HUES6 (cell line): ENCODE measurements around the gene SDK2.

Source experiments
- H3K27ac ChIP-seq: 2 replicates; pipeline ENCODE4 v1.7.0; 2013; ENCODE audit warnings: low read depth, mild to moderate bottlenecking, low read length, inconsistent platforms
- H3K27me3 ChIP-seq: 2 replicates; pipeline ENCODE4 v1.6.1; 2013; ENCODE audit warnings: low read length; ENCODE audit not compliant: control insufficient read depth, insufficient read depth
- H3K36me3 ChIP-seq: 2 replicates; pipeline ENCODE4 v1.6.1; 2013; ENCODE audit warnings: low read length; ENCODE audit not compliant: control insufficient read depth, insufficient read depth
- H3K4me1 ChIP-seq: 2 replicates; pipeline ENCODE4 v1.6.1; 2013; ENCODE audit warnings: low read length; ENCODE audit not compliant: control insufficient read depth, insufficient read depth
- H3K4me3 ChIP-seq: 2 replicates; pipeline ENCODE4 v1.5.1; 2013; ENCODE audit warnings: low read depth, low read length
- H3K9ac ChIP-seq: one replicate; pipeline ENCODE4 v1.6.1; 2013; ENCODE audit warnings: mild to moderate bottlenecking, low read length
- H3K9me3 ChIP-seq: 2 replicates; pipeline ENCODE4 v1.6.1; 2013; ENCODE audit warnings: low read depth, low read length; ENCODE audit not compliant: control insufficient read depth, insufficient read depth

The SDK2 gene

GRCh38 chr17:73304971-73305812 lies 339.1 kb downstream of the SDK2 start:
- H3K4me1 ChIP-seq, result peaks cover 44% of the 10 kb centered on the region
- H3K9me3 ChIP-seq, result no peaks in the 10 kb centered on the region
- peak overlapping the region; percentile 65 for H3K27ac ChIP-seq
- H3K4me3 ChIP-seq, result peak overlapping the region; percentile 39
- H3K27me3 ChIP-seq, result no peaks in the 10 kb centered on the region
- H3K9ac ChIP-seq, result peak overlapping the region; percentile 45
- H3K36me3 ChIP-seq, result no peaks in the 10 kb centered on the region

DNA sequence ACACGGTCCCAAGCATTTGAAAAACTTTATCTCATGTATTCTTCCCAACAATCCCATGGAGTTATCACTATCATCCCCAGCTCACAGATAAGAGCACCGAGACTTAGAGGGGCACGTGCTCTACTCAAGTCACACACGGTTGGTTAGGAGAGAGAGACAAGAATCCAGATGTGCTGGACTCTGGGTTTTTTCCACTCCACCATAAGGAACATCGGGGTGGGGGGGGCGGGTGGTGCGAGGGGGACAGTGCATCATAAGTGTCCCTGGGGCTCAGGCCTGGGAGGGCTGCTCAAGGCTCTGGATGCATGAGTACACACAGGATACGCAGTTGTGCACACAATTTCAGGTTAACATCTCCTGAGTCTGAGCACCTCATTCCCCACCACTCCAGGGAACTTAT lies 339.8 kb downstream of the SDK2 start:
- Histone ChIP-seq H3K4me1 (peaks cover 38% of the 10 kb centered on the region), H3K27ac (peak overlapping the region; percentile 65; the same call in 1 of the 2 replicates), H3K27me3 (no peaks in the 10 kb centered on the region), H3K9ac (peak overlapping the region; percentile 45), H3K4me3 (no peak overlapping the region; the same call in 1 of the 2 replicates), H3K9me3 (no peaks in the 10 kb centered on the region), H3K36me3 (no peaks in the 10 kb centered on the region)

- H3K36me3 ChIP-seq, result no peaks in the 10 kb centered on the region
- H3K4me3 ChIP-seq, result no peak overlapping the region
- H3K27me3 ChIP-seq, result no peaks in the 10 kb centered on the region
- no peaks in the 10 kb centered on the region for H3K9me3 ChIP-seq
- peaks cover 33% of the 10 kb centered on the region for H3K4me1 ChIP-seq
- H3K9ac ChIP-seq, result no peak overlapping the region
- H3K27ac ChIP-seq, result no peak overlapping the region
Measured at GRCh38 chr17:73302189-73302588, 342.1 kb downstream of the SDK2 start.

GRCh38 chr17:73301369-73301768 lies 342.9 kb downstream of the SDK2 start:
- no peak overlapping the region for H3K9ac ChIP-seq
- H3K4me3 ChIP-seq, result no peak overlapping the region
- H3K27ac ChIP-seq, result no peak overlapping the region
- H3K4me1 ChIP-seq, result peaks cover 26% of the 10 kb centered on the region
- no peaks in the 10 kb centered on the region for H3K36me3 ChIP-seq
- H3K27me3 ChIP-seq, result no peaks in the 10 kb centered on the region
- H3K9me3 ChIP-seq, result no peaks in the 10 kb centered on the region

DNA sequence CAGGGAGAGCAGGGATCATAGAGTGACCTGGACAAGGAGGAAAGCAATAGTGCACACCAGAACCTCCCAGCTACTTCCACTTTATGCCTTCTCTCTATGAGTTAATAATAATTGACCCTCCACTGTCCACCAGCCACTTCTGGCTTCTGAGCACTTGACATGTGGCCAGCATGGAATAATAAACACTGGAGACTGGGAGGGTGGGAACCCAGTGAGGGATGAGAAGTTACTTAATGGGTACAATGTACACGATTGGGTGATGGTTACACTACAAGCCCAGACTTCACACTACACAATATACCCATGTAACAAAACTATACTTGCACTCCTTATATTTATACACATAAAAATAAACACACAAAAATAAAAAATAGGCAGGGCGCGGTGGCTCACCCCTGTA lies 343.9 kb downstream of the SDK2 start:
- H3K36me3 ChIP-seq, result no peaks in the 10 kb centered on the region
- H3K9ac ChIP-seq, result no peak overlapping the region
- no peak overlapping the region for H3K27ac ChIP-seq
- H3K9me3 ChIP-seq, result no peaks in the 10 kb centered on the region
- H3K4me3 ChIP-seq, result no peak overlapping the region
- H3K27me3 ChIP-seq, result no peaks in the 10 kb centered on the region
- peaks cover 18% of the 10 kb centered on the region for H3K4me1 ChIP-seq

- Histone ChIP-seq H3K27me3 (no peaks in the 10 kb centered on the region), H3K4me3 (no peak overlapping the region), H3K36me3 (no peaks in the 10 kb centered on the region), H3K27ac (no peak overlapping the region), H3K4me1 (peaks cover 5% of the 10 kb centered on the region; the same call in 1 of the 2 replicates), H3K9ac (no peak overlapping the region), H3K9me3 (no peaks in the 10 kb centered on the region)
Measured at GRCh38 chr17:73297934-73298861, 346.0 kb downstream of the SDK2 start.

DNA sequence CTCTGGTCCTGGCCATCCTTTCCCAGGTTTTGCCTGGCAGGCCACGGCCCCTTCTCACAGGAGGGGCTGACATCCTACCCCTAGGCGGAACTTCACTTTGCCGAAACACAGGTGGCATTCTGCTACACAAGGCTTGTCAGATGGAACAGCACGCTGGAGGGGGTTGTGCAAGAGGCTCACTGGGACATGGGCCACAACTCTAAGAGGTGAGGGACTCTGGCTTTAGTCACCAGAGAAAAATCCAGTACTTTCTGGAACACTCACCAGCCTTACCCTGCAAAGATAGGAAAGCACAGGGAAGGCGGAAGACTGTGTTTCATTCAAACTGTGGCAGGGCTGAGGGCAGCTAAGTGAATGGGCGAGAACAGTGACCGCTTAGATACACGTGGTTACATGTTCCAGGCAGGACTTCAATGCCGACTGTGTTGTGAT lies 350.7 kb downstream of the SDK2 start:
- Histone ChIP-seq H3K36me3 (no peaks in the 10 kb centered on the region), H3K9me3 (no peaks in the 10 kb centered on the region), H3K4me3 (no peak overlapping the region), H3K27ac (no peak overlapping the region), H3K9ac (no peak overlapping the region), H3K27me3 (no peaks in the 10 kb centered on the region), H3K4me1 (peaks cover 25% of the 10 kb centered on the region)

DNA sequence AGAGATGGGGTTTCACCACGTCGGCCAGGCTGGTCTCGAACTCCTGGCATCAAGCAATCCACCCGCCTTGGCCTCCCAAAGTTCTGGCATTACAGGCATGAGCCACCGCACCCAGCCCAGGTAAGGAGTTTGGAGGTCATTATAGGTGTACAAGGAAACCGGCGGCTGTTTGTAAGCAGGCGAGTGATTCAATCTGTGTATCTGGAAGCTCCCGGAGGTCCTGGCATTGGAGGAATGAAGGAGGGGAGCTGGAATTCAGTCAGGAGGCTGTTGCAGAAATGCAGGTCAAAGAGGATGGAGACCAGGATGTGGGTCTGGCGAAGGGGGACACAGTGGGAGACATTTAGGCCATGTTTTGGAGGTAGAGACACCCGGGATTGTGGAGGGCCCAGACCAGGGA lies 351.2 kb downstream of the SDK2 start:
- H3K4me1 ChIP-seq, result peaks cover 23% of the 10 kb centered on the region
- H3K27ac ChIP-seq, result no peak overlapping the region
- no peaks in the 10 kb centered on the region for H3K27me3 ChIP-seq
- H3K36me3 ChIP-seq, result no peaks in the 10 kb centered on the region
- no peak overlapping the region for H3K9ac ChIP-seq
- no peaks in the 10 kb centered on the region for H3K9me3 ChIP-seq
- H3K4me3 ChIP-seq, result no peak overlapping the region

- Histone ChIP-seq H3K36me3 (no peaks in the 10 kb centered on the region), H3K9ac (peak overlapping the region; percentile 31), H3K4me3 (no peak overlapping the region), H3K9me3 (no peaks in the 10 kb centered on the region), H3K4me1 (peaks cover 23% of the 10 kb centered on the region), H3K27ac (no peak overlapping the region), H3K27me3 (no peaks in the 10 kb centered on the region)
Measured at GRCh38 chr17:73292031-73292531, 352.2 kb downstream of the SDK2 start.

DNA sequence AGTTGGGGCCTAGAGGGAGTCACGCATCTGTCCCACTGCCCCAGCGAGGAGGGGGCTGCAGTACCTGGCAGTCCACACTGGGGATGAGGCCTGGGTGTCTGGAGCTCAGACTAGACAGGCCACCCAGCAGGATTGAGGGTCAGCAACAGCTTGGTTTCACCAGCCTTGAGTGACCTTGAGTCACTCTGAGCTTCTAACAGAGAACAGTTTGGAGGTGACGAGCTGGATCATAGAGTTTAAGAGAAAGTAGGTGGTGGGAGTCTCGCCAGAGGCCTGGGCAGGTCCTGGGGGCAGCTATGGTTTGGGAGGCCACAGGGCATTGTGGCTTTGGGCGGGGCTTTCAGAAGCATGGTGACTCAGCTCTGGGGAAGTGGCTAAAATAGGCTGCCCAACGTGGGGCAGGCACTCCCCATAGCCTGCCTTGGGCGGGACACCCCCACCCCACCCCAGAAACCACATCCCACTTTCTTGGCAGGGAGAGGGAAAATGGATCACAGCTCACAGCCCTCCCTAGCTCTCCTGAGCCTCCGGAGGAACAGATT lies 352.9 kb downstream of the SDK2 start:
- Histone ChIP-seq H3K9ac (peak overlapping the region; percentile 31), H3K4me1 (peaks cover 27% of the 10 kb centered on the region), H3K4me3 (no peak overlapping the region)

More for the DNA sequence above, 352.9 kb downstream of the SDK2 start:
- Histone ChIP-seq H3K9me3 (no peaks in the 10 kb centered on the region), H3K27me3 (no peaks in the 10 kb centered on the region), H3K27ac (no peak overlapping the region), H3K36me3 (no peaks in the 10 kb centered on the region)
